Neuronal stem cell (in vitro differentiated cells): ENCODE measurements around the gene FAM193B.
A peak's percentile ranks its signal among the peaks of the same experiment; 100 is the strongest.

ENCODE experiments used
- DNase-seq: peaks from one replicate; pipeline ENCODE4 v3.0.0-alpha.2; 2013; ENCODE audit warnings: low spot score
- H2AFZ ChIP-seq: one replicate; pipeline ENCODE4 v1.6.1; 2013; ENCODE audit warnings: mild to moderate bottlenecking, low read length, inconsistent platforms
- H2AK5ac ChIP-seq: 2 replicates; pipeline ENCODE4 v1.6.1; 2013; ENCODE audit warnings: low read depth, mild to moderate bottlenecking, inconsistent platforms, low read length, moderate library complexity, mixed read lengths
- H2BK120ac ChIP-seq: 2 replicates; pipeline ENCODE4 v1.6.1; 2013; ENCODE audit warnings: low read depth, mild to moderate bottlenecking, inconsistent platforms, low read length, moderate library complexity, mixed read lengths
- H2BK12ac ChIP-seq: one replicate; pipeline ENCODE4 v1.6.1; 2013; ENCODE audit warnings: low read length, inconsistent platforms
- H2BK15ac ChIP-seq: 2 replicates; pipeline ENCODE4 v1.6.1; 2013; ENCODE audit warnings: mild to moderate bottlenecking, low read length, inconsistent platforms, mixed read lengths
- H2BK5ac ChIP-seq: one replicate; pipeline ENCODE4 v1.6.1; 2013; ENCODE audit warnings: inconsistent platforms, mild to moderate bottlenecking, low read length, moderate library complexity
- H3K14ac ChIP-seq: one replicate; pipeline ENCODE4 v1.6.1; 2013; ENCODE audit warnings: low read length, inconsistent platforms
- H3K18ac ChIP-seq: 2 replicates; pipeline ENCODE4 v1.6.1; 2013; ENCODE audit warnings: low read length, inconsistent platforms
- H3K23ac ChIP-seq: 2 replicates; pipeline ENCODE4 v1.6.1; 2013; ENCODE audit warnings: low read depth, mild to moderate bottlenecking, mixed read lengths, low read length, inconsistent platforms; ENCODE audit not compliant: poor library complexity
- H3K27ac ChIP-seq: replicated peaks from 3 replicates; pipeline ENCODE4 v1.5.1; 2013; ENCODE audit warnings: low read length, inconsistent platforms
- H3K27me3 ChIP-seq, 3 experiments: 2 replicates each; pipeline ENCODE4 v1.6.1; 2013; ENCODE audit warnings: low read length in 3 of 3, mild to moderate bottlenecking in 2 of 3, inconsistent platforms in 1 of 3, low read depth in 1 of 3, mixed read lengths in 1 of 3, moderate library complexity in 1 of 3; ENCODE audit not compliant: control insufficient read depth in 3 of 3, insufficient read depth in 3 of 3
- H3K36me3 ChIP-seq, 2 donors: replicated peaks in 1 of 2; 2 replicates each; pipeline ENCODE4 v1.6.1; 2013; ENCODE audit warnings: low read length in 2 of 2; ENCODE audit not compliant: control insufficient read depth in 2 of 2, insufficient read depth in 2 of 2
- H3K4ac ChIP-seq: 2 replicates; pipeline ENCODE4 v1.6.1; 2013; ENCODE audit warnings: inconsistent platforms, mild to moderate bottlenecking, low read length, moderate library complexity
- H3K4me1 ChIP-seq, 2 donors: 1 replicate in 1 of 2; 2 replicates in 1 of 2; pipeline ENCODE4 v1.6.1; 2013; ENCODE audit warnings: low read length in 2 of 2, low read depth in 1 of 2; ENCODE audit not compliant: control insufficient read depth in 2 of 2, insufficient read depth in 1 of 2
- H3K4me2 ChIP-seq: one replicate; pipeline ENCODE4 v1.6.1; 2013; ENCODE audit warnings: mild to moderate bottlenecking, low read length, inconsistent platforms; ENCODE audit not compliant: insufficient read depth, poor library complexity, severe bottlenecking
- H3K4me3 ChIP-seq, 2 donors: 2 replicates each; pipeline ENCODE4 v1.5.1; 2013; ENCODE audit warnings: low read length in 2 of 2, mild to moderate bottlenecking in 2 of 2, inconsistent platforms in 1 of 2, moderate library complexity in 1 of 2
- H3K79me1 ChIP-seq: one replicate; pipeline ENCODE4 v1.6.1; 2013; ENCODE audit warnings: low read depth, mild to moderate bottlenecking, inconsistent platforms, low read length, moderate library complexity
- H3K9ac ChIP-seq: one replicate; pipeline ENCODE4 v1.6.1; 2013; ENCODE audit warnings: mild to moderate bottlenecking, low read depth, low read length, inconsistent platforms; ENCODE audit not compliant: poor library complexity
- H3K9me3 ChIP-seq, 2 donors: replicated peaks in 1 of 2; 2 replicates each; pipeline versions ENCODE3 to v1.6.1; 2013; ENCODE audit warnings: low read length in 2 of 2, mild to moderate bottlenecking in 2 of 2, inconsistent platforms in 1 of 2, low read depth in 1 of 2, mixed read lengths in 1 of 2, moderate library complexity in 1 of 2; ENCODE audit not compliant: control insufficient read depth in 2 of 2, insufficient read depth in 1 of 2
- H4K8ac ChIP-seq: one replicate; pipeline ENCODE4 v1.6.1; 2013; ENCODE audit warnings: low read depth, mild to moderate bottlenecking, inconsistent platforms, low read length, moderate library complexity
- H4K91ac ChIP-seq: one replicate; pipeline ENCODE4 v1.6.1; 2013; ENCODE audit warnings: low read length, low read depth, mild to moderate bottlenecking, inconsistent platforms; ENCODE audit not compliant: poor library complexity
- WGBS, 2 donors: extraction: QIAGEN DNeasy Blood & Tissue Kit; methylation state at CpG; one replicate each; pipeline ENCODE4 v1.1.7; 2013; ENCODE audit warnings: missing lambda C conversion rate in 2 of 2, mixed read lengths in 1 of 2; ENCODE audit not compliant: insufficient read length in 2 of 2, insufficient replicate concordance in 1 of 2; ENCODE audit errors: extremely low coverage in 2 of 2; 5-methylcytosine and 5-hydroxymethylcytosine counted together

FAM193B gene

DNA sequence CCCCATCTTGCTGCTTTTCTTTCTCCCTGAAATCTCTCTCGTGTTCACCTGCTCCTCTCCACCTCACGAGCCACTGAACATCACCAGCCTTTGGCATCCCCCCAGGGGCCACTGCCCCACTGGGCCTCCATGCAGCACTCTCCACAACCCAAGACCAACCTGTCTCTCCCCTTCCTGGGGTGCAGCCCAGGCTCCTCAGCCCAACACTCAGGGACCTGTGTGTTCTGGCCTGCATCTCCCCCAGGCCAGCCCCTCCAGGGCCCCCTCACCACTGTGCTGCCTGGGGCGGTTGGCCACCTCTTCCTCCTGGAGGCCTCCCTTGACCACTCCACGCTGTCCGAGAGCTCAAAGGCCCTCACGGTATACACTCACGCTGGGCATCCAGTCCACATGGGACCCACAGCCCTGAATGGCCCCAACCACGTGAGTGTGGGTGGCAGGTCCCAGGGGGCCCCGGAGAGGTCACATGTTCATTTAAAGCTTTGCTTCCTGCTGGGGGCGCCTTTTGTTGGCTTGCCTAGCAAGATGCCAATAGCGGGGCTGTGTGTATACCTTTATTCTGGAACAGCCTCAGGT lies 44.3 kb downstream of the FAM193B start:
- no peak for DNase-seq
- no CpG with 5 or more reads among the region's 11 CpGs for WGBS, 2 donors
- H2BK15ac ChIP-seq: no peak overlapping the region
- H3K4me3 ChIP-seq: no peak overlapping the region
- no peak overlapping the region for H3K27ac ChIP-seq
- no peaks in the 10 kb centered on the region for H3K27me3 ChIP-seq
- H4K8ac ChIP-seq: no peak overlapping the region
- no peak overlapping the region for H2BK120ac ChIP-seq
- H3K79me1 ChIP-seq: peaks cover 13% of the 10 kb centered on the region
- H3K9me3 ChIP-seq: no peaks in the 10 kb centered on the region
- no peak overlapping the region for H3K9ac ChIP-seq
- no peak overlapping the region for H3K4me2 ChIP-seq
- no peak overlapping the region for H2BK12ac ChIP-seq
- H3K14ac ChIP-seq: no peak overlapping the region
- peaks cover 2 to 12% of the 10 kb centered on the region in 2 donors for H3K4me1 ChIP-seq
- peak overlapping the region; percentile 49 for H3K23ac ChIP-seq
- H3K18ac ChIP-seq: no peak overlapping the region
- H2BK5ac ChIP-seq: no peak overlapping the region
- H2AFZ ChIP-seq: no peak overlapping the region
- no peak overlapping the region for H3K4ac ChIP-seq
- peaks cover 44 to 53% of the 10 kb centered on the region in 2 donors for H3K36me3 ChIP-seq
- H4K91ac ChIP-seq: no peak overlapping the region
- no peak overlapping the region for H2AK5ac ChIP-seq

DNA sequence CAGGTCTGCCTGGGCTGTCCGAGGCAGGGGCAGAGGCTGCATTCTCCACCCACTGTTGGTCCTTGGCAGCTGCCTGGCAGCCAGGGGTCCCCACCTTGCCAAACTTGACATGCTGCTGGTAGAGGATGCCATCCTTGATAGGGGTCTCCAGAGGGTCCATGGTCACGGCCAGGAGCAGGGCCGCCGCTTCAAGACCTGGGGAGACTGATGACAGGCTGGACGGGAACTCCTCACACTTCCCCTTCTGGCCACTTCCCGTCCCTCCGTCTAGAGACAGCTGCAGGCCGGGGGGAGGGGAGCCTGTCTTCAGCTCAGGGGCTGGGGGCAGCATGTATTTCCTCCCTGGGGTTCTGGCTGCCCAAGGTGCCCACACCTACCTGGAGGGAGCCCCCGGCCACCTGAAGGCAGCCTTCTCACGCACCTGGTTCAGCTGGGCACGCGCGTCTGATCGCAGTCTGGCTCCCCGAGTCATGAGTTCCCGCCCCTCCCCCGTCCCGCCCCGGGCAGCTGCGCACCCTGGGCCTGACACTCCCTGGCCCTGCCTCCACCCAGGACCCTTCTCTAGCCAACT lies 44.9 kb downstream of the FAM193B start, which contains the start of gene DOK3:
TSS of gene DOK3 (minus strand) at position 446 of the 571 bp plus-strand sequence. CDS start at position 160, 286 bp downstream.
- H3K27ac ChIP-seq: no peak within 1 kb of the TSS
- H3K23ac ChIP-seq: peak within 1 kb of the TSS; percentile 49
- H2AK5ac ChIP-seq: peak within 1 kb of the TSS; percentile 37
- H2BK120ac ChIP-seq: no peak within 1 kb of the TSS
- peaks cover 2 to 12% of the 10 kb centered on the region in 2 donors for H3K4me1 ChIP-seq
- H3K36me3 ChIP-seq: peaks cover 38 to 47% of the 10 kb centered on the region in 2 donors
- no peaks in the 10 kb centered on the region for H3K9me3 ChIP-seq
- WGBS, 2 donors: no CpG with 5 or more reads among the region's 20 CpGs
- peak within 1 kb of the TSS; percentile 97 for H2BK12ac ChIP-seq
- peaks cover 13% of the 10 kb centered on the region for H3K79me1 ChIP-seq
- H3K4ac ChIP-seq: no peak within 1 kb of the TSS
- no peak within 1 kb of the TSS for H2BK15ac ChIP-seq
- peak within 1 kb of the TSS; percentile 38 for H3K18ac ChIP-seq
- no peak within 1 kb of the TSS for H4K91ac ChIP-seq
- H3K27me3 ChIP-seq: no peaks in the 10 kb centered on the region
- peak within 1 kb of the TSS; percentile 72 for H3K9ac ChIP-seq
- DNase-seq: no peak
- no peak within 1 kb of the TSS for H2AFZ ChIP-seq
- no peak within 1 kb of the TSS for H3K4me2 ChIP-seq
- no peak within 1 kb of the TSS for H4K8ac ChIP-seq
- H3K14ac ChIP-seq: peak within 1 kb of the TSS; percentile 56
- peak within 1 kb of the TSS; percentile 75 for H2BK5ac ChIP-seq
- peak within 1 kb of the TSS in 1 of 2 donors; percentile 12 for H3K4me3 ChIP-seq

DNA sequence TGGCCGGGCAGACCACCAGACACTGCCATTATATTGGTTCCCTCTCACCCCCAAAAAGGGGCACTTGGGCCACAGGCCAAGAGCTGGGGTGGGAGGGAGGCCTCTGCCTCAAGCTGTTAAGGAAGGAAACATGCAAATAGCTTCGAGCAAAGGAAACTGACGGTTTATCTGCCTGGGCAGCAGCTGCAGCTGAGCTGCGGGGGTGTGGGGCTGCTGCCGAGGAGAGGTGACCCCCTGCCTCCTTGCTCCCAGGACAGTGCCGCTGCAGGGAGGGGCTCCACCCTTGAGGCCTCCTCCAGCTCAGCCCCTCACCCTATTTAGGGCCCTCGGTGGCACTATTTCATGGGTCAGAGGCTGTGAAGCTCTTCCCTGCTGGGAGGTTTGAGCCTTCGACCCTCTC lies 45.5 kb downstream of the FAM193B start:
- Histone ChIP-seq H3K4me3 (no peak overlapping the region), H3K36me3 (peaks cover 32 to 40% of the 10 kb centered on the region in 2 donors), H3K14ac (peak overlapping the region; percentile 56), H3K27ac (no peak overlapping the region), H3K9me3 (no peaks in the 10 kb centered on the region), H2BK15ac (no peak overlapping the region), H3K18ac (no peak overlapping the region), H4K91ac (no peak overlapping the region), H2AK5ac (peak overlapping the region; percentile 37), H2AFZ (no peak overlapping the region), H3K4ac (no peak overlapping the region), H3K27me3 (no peaks in the 10 kb centered on the region), H3K4me2 (no peak overlapping the region), H3K4me1 (peaks cover 2 to 12% of the 10 kb centered on the region in 2 donors), H4K8ac (no peak overlapping the region), H2BK5ac (peak overlapping the region; percentile 75), H3K79me1 (peaks cover 15% of the 10 kb centered on the region), H3K9ac (peak overlapping the region; percentile 72), H2BK12ac (peak overlapping the region; percentile 97), H3K23ac (no peak overlapping the region), H2BK120ac (no peak overlapping the region)
- WGBS, 2 donors: no CpG with 5 or more reads among the region's 8 CpGs
- DNase-seq: no peak

DNA sequence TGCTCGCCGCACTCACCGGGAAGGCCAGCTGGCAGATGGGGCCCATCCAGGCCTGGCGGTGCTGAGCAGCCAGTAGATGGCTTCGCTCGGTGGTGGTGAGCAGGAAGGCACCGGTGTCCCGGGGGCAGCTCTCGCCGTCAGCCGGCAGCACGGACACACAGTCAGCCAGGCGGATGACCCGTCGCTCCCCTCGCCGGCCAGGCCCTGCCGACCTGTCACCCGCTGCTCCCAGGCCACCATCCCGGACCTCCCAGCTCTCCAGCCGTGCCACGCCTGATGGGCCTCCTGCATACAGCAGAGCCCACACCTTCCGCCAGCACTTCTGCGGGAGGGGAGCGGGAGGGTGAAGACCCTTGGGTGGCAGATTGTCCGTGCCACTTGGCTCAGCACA lies 46.1 kb downstream of the FAM193B start:
- H2BK5ac ChIP-seq: no peak overlapping the region
- H3K4me3 ChIP-seq: no peak overlapping the region
- no peaks in the 10 kb centered on the region for H3K27me3 ChIP-seq
- H3K14ac ChIP-seq: no peak overlapping the region
- peak overlapping the region; percentile 41 for H2BK12ac ChIP-seq
- no CpG with 5 or more reads among the region's 26 CpGs for WGBS, 2 donors
- peaks cover 27 to 34% of the 10 kb centered on the region in 2 donors for H3K36me3 ChIP-seq
- no peak overlapping the region for H2AFZ ChIP-seq
- H3K27ac ChIP-seq: no peak overlapping the region
- no peak overlapping the region for H3K18ac ChIP-seq
- peak overlapping the region; percentile 60 for H3K9ac ChIP-seq
- H3K4me1 ChIP-seq: peaks cover 2 to 16% of the 10 kb centered on the region in 2 donors
- H3K23ac ChIP-seq: peak overlapping the region; percentile 55
- no peak overlapping the region for H4K8ac ChIP-seq
- no peak overlapping the region for H2BK120ac ChIP-seq
- no peak overlapping the region for H2BK15ac ChIP-seq
- no peak overlapping the region for H2AK5ac ChIP-seq
- no peak overlapping the region for H3K4me2 ChIP-seq
- H3K9me3 ChIP-seq: no peaks in the 10 kb centered on the region
- peaks cover 15% of the 10 kb centered on the region for H3K79me1 ChIP-seq
- peak overlapping the region; percentile 5 for H3K4ac ChIP-seq
- H4K91ac ChIP-seq: no peak overlapping the region
- DNase-seq: no peak
